WERI-Rb-1 (cell line): ENCODE results near the gene THTPA.
"Not testable (repeated sequence)": the region's sequence is repeated elsewhere in the genome, so short reads cannot be mapped to it uniquely, and the experiment has no call there.

Experiments used
- DNase-seq: peaks from one replicate; pipeline ENCODE4 v3.0.0-alpha.2; 2020
- H3K27ac ChIP-seq: fragments of 250-450 bp; sonication (Bioruptor Pico); 2 replicates; pipeline ENCODE4 v1.5.1; 2020; ENCODE audit warnings: mild to moderate bottlenecking, moderate library complexity
- H3K27me3 ChIP-seq: fragments of 250-450 bp; sonication (Bioruptor Pico); 2 replicates; pipeline ENCODE4 v1.5.1; 2021; ENCODE audit warnings: mild to moderate bottlenecking, low read depth, moderate library complexity; ENCODE audit not compliant: insufficient read depth, severe bottlenecking
- H3K36me3 ChIP-seq: fragments of 250-450 bp; sonication (Bioruptor Pico); 2 replicates; pipeline ENCODE4 v1.5.1; 2020; ENCODE audit warnings: mild to moderate bottlenecking, moderate library complexity
- H3K4me3 ChIP-seq: 2 replicates; pipeline ENCODE4 v1.5.1; 2011; ENCODE audit warnings: low read depth, mild to moderate bottlenecking, control low read depth, low read length
- H3K9me3 ChIP-seq: fragments of 250-450 bp; sonication (Bioruptor Pico); 2 replicates; pipeline ENCODE4 v1.5.1; 2021; ENCODE audit warnings: mild to moderate bottlenecking, moderate library complexity; ENCODE audit not compliant: severe bottlenecking
- TF ChIP-seq, protein P1 (sequence below): IDR thresholded peaks from 2 replicates; pipeline ENCODE4 v1.5.1; 2011; ENCODE audit warnings: low read depth, mild to moderate bottlenecking, control low read depth, inconsistent platforms, low read length

THTPA gene

DNA sequence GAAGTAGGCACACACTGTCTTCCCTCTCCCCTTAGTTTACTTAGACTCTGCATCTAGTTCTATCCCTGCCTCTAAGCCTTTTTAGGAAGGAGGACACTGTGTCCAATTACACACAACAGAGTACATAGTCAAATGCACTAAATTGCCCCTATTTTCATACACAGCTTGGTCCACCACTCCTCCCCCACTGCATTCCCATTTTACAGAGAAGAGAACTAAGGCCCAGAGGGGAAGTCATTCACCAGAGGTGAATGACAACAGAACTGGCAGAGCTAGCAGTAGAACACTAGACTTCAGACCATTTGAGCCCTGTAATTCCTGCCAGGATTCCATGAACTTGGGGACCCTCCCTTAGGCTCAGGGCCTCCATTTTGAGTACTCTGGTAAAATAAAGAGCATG is 23.7 kb downstream of the THTPA start:
- DNase-seq: no peak
- TF ChIP-seq, protein P1, sequence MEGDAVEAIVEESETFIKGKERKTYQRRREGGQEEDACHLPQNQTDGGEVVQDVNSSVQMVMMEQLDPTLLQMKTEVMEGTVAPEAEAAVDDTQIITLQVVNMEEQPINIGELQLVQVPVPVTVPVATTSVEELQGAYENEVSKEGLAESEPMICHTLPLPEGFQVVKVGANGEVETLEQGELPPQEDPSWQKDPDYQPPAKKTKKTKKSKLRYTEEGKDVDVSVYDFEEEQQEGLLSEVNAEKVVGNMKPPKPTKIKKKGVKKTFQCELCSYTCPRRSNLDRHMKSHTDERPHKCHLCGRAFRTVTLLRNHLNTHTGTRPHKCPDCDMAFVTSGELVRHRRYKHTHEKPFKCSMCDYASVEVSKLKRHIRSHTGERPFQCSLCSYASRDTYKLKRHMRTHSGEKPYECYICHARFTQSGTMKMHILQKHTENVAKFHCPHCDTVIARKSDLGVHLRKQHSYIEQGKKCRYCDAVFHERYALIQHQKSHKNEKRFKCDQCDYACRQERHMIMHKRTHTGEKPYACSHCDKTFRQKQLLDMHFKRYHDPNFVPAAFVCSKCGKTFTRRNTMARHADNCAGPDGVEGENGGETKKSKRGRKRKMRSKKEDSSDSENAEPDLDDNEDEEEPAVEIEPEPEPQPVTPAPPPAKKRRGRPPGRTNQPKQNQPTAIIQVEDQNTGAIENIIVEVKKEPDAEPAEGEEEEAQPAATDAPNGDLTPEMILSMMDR: no peak
- no peaks in the 10 kb centered on the region for H3K9me3 ChIP-seq
- no peaks in the 10 kb centered on the region for H3K36me3 ChIP-seq
- H3K4me3 ChIP-seq: no peak overlapping the region
- H3K27me3 ChIP-seq: peaks cover 5% of the 10 kb centered on the region
- H3K27ac ChIP-seq: no peak overlapping the region

- DNase-seq: no peak
- Histone ChIP-seq H3K4me3 (no peak overlapping the region), H3K27me3 (peaks cover 5% of the 10 kb centered on the region), H3K27ac (no peak overlapping the region), H3K36me3 (no peaks in the 10 kb centered on the region), H3K9me3 (no peaks in the 10 kb centered on the region)
- TF ChIP-seq, protein P1: no peak
Measured at GRCh38 chr14:23580152-23580926, 24.3 kb downstream of the THTPA start.

DNA sequence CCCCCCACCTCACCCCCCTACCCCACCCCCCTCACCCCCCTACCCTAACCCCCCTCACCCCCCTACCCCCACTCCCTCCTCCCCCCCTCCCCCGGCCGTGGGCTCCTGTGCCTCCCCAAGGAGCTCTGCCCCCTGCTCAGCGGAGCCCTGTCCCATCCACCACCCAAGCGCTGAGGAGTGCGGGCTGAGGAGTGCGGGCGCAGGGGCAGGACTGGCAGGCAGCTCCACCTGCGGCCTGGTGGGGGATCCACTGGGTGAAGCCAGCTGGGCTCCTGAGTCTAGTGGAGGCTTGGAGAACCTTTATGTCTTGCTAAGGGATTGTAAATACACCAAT is 24.8 kb downstream of the THTPA start:
- TF ChIP-seq, protein P1: no peak
- Histone ChIP-seq H3K9me3 (no peaks in the 10 kb centered on the region), H3K36me3 (no peaks in the 10 kb centered on the region), H3K27me3 (peaks cover 5% of the 10 kb centered on the region), H3K27ac (no peak overlapping the region), H3K4me3 (no peak overlapping the region)
- no peak for DNase-seq

GRCh38 chr14:23582906-23583760 is 27.1 kb downstream of the THTPA start:
- TF ChIP-seq, protein P1: no peak
- H3K9me3 ChIP-seq: no peaks in the 10 kb centered on the region
- H3K27ac ChIP-seq: no peak overlapping the region
- H3K27me3 ChIP-seq: no peaks in the 10 kb centered on the region
- no peaks in the 10 kb centered on the region for H3K36me3 ChIP-seq
- DNase-seq: no peak
- H3K4me3 ChIP-seq: no peak overlapping the region

- H3K4me3 ChIP-seq, H3K27ac ChIP-seq, H3K27me3 ChIP-seq, H3K36me3 ChIP-seq, DNase-seq, H3K9me3 ChIP-seq: not testable (repeated sequence)
Measured at GRCh38 chr14:23583761-23584526, 27.9 kb downstream of the THTPA start.

DNA sequence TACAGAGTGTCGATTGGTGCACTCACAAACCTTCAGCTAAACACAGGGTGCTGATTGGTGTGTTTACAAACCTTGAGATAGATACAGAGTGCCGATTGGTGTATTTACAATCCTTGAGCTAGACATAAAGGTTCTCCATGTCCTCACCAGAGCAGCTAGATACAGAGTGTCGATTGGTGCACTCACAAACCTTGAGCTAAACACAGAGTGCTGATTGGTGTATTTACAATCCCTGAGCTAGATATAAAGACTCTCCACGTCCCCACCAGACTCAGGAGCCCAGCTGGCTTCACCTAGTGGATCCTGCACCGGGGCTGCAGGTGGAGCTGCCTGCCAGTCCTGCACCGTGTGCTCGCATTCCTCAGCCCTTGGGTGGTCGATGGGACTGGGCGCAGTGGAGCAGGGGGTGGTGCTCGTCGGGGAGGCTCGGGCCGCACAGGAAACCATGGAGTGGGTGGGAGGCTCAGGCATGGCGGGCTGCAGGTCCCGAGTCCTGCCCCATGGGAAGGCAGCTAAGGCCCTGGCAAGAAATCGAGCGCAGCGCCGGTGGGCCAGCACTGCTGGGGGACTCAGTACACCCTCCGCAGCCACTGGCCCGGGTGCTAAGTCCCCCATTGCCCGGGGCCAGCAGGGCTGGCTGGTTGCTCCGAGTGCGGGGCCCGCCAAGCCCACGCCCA is 28.6 kb downstream of the THTPA start:
- H3K27me3 ChIP-seq, DNase-seq, H3K36me3 ChIP-seq, H3K9me3 ChIP-seq, H3K4me3 ChIP-seq, H3K27ac ChIP-seq: not testable (repeated sequence)
